ACC112 (cell line): ENCODE measurements around the gene STOML3.

Experiments used
- H2AFZ ChIP-seq: fragments of 200-600 bp; sonication (generic); one replicate; pipeline ENCODE4 v1.6.0; 2017; ENCODE audit warnings: antibody characterized with exemption, low read length; ENCODE audit not compliant: unreplicated experiment
- H3K27ac ChIP-seq: fragments of 200-600 bp; sonication (generic); 2 replicates; pipeline ENCODE4 v1.5.1; 2014; ENCODE audit warnings: low read depth, mild to moderate bottlenecking, antibody characterized with exemption, low read length, moderate library complexity
- H3K27me3 ChIP-seq: fragments of 200-600 bp; sonication (generic); 2 replicates; pipeline ENCODE4 v1.6.1; 2014; ENCODE audit warnings: mild to moderate bottlenecking, antibody characterized with exemption, low read length, moderate library complexity, mixed read lengths; ENCODE audit not compliant: insufficient read depth
- H3K36me3 ChIP-seq: fragments of 200-600 bp; sonication (generic); 2 replicates; pipeline ENCODE4 v1.6.1; 2016; ENCODE audit warnings: mild to moderate bottlenecking, antibody characterized with exemption, low read length, moderate library complexity, mixed read lengths; ENCODE audit not compliant: insufficient read depth
- H3K4me1 ChIP-seq: fragments of 200-600 bp; sonication (generic); one replicate; pipeline ENCODE4 v1.6.1; 2016; ENCODE audit warnings: low read length, mixed read lengths; ENCODE audit not compliant: insufficient read depth, unreplicated experiment, control insufficient read depth
- H3K4me3 ChIP-seq: fragments of 200-600 bp; sonication (generic); 2 replicates; pipeline ENCODE4 v1.5.1; 2014; ENCODE audit warnings: mild to moderate bottlenecking, low read depth, low read length
- H3K79me2 ChIP-seq: fragments of 200-600 bp; sonication (generic); one replicate; pipeline ENCODE4 v1.6.0; 2016; ENCODE audit warnings: low read length; ENCODE audit not compliant: control insufficient read depth, unreplicated experiment, insufficient read depth

The STOML3 gene

GRCh38 chr13:38990693-38991092 is at the start of gene STOML3:
TSS of gene STOML3 (minus strand) at chr13:38990831. CDS start at chr13:38990721, 110 bp downstream.
- H3K27ac ChIP-seq, result no peak within 1 kb of the TSS
- H3K4me1 ChIP-seq, result no peaks in the 10 kb centered on the region
- no peaks in the 10 kb centered on the region for H3K36me3 ChIP-seq
- no peak within 1 kb of the TSS for H3K4me3 ChIP-seq
- H2AFZ ChIP-seq, result peak within 1 kb of the TSS; percentile 18
- H3K27me3 ChIP-seq, result peaks cover 4% of the 10 kb centered on the region; the same call in 1 of the 2 replicates
- no peaks in the 10 kb centered on the region for H3K79me2 ChIP-seq

GRCh38 chr13:39040206-39040605 is 49.6 kb upstream of the STOML3 start:
- Histone ChIP-seq H3K79me2 (peaks cover 34% of the 10 kb centered on the region), H3K36me3 (no peaks in the 10 kb centered on the region), H3K4me1 (peaks cover 13% of the 10 kb centered on the region), H3K27ac (no peak overlapping the region), H3K27me3 (no peaks in the 10 kb centered on the region), H2AFZ (no peak overlapping the region), H3K4me3 (peak overlapping the region; percentile 26)

- Histone ChIP-seq H3K27ac (no peak overlapping the region), H2AFZ (peak overlapping the region; percentile 96), H3K79me2 (peaks cover 46% of the 10 kb centered on the region), H3K27me3 (no peaks in the 10 kb centered on the region), H3K4me1 (peaks cover 15% of the 10 kb centered on the region), H3K36me3 (no peaks in the 10 kb centered on the region), H3K4me3 (peak overlapping the region; percentile 95)
These were observed 48.4 kb upstream of the STOML3 start for GRCh38 chr13:39039041-39039440.

GRCh38 chr13:39038569-39039030 is 48.0 kb upstream of the STOML3 start:
- peaks cover 15% of the 10 kb centered on the region for H3K4me1 ChIP-seq
- H3K27ac ChIP-seq, result peak overlapping the region; percentile 62; the same call in 1 of the 2 replicates
- peak overlapping the region; percentile 95 for H3K4me3 ChIP-seq
- H3K36me3 ChIP-seq, result no peaks in the 10 kb centered on the region
- H3K79me2 ChIP-seq, result peaks cover 48% of the 10 kb centered on the region
- H2AFZ ChIP-seq, result peak overlapping the region; percentile 96
- no peaks in the 10 kb centered on the region for H3K27me3 ChIP-seq

- Histone ChIP-seq H3K36me3 (no peaks in the 10 kb centered on the region), H3K4me3 (peak within 1 kb of the TSS; percentile 95), H2AFZ (peak within 1 kb of the TSS; percentile 96), H3K27ac (peak within 1 kb of the TSS; percentile 62), H3K4me1 (peaks cover 15% of the 10 kb centered on the region), H3K79me2 (peaks cover 53% of the 10 kb centered on the region), H3K27me3 (no peaks in the 10 kb centered on the region)
These were observed 47.4 kb upstream of the STOML3 start, which contains the start of the genes NHLRC3 and PROSER1 for GRCh38 chr13:39037880-39038568. TSS of gene NHLRC3 (plus strand) at chr13:39038456. CDS start at chr13:39038640, 184 bp downstream. TSS of gene PROSER1 (minus strand) at chr13:39038089. CDS start at chr13:39037242, 847 bp downstream.

GRCh38 chr13:39037410-39037879 is 46.8 kb upstream of the STOML3 start:
- H3K79me2 ChIP-seq, result peaks cover 55% of the 10 kb centered on the region
- H3K4me3 ChIP-seq, result peak overlapping the region; percentile 95
- H3K36me3 ChIP-seq, result no peaks in the 10 kb centered on the region
- H3K27me3 ChIP-seq, result no peaks in the 10 kb centered on the region
- peak overlapping the region; percentile 62 for H3K27ac ChIP-seq
- H3K4me1 ChIP-seq, result peaks cover 15% of the 10 kb centered on the region
- H2AFZ ChIP-seq, result peak overlapping the region; percentile 20

GRCh38 chr13:39036212-39036611 is 45.6 kb upstream of the STOML3 start:
- peak overlapping the region; percentile 21 for H2AFZ ChIP-seq
- H3K4me3 ChIP-seq, result peak overlapping the region; percentile 95
- H3K36me3 ChIP-seq, result no peaks in the 10 kb centered on the region
- peaks cover 15% of the 10 kb centered on the region for H3K4me1 ChIP-seq
- H3K79me2 ChIP-seq, result peaks cover 53% of the 10 kb centered on the region
- H3K27me3 ChIP-seq, result no peaks in the 10 kb centered on the region
- H3K27ac ChIP-seq, result no peak overlapping the region

GRCh38 chr13:39035799-39036198 is 45.2 kb upstream of the STOML3 start:
- Histone ChIP-seq H3K79me2 (peaks cover 53% of the 10 kb centered on the region), H3K4me3 (peak overlapping the region; percentile 95), H3K27me3 (no peaks in the 10 kb centered on the region), H3K36me3 (no peaks in the 10 kb centered on the region), H2AFZ (no peak overlapping the region), H3K4me1 (peaks cover 14% of the 10 kb centered on the region), H3K27ac (no peak overlapping the region)

GRCh38 chr13:39035204-39035603 is 44.6 kb upstream of the STOML3 start:
- H3K4me3 ChIP-seq, result peak overlapping the region; percentile 95

GRCh38 chr13:39034085-39034484 is 43.5 kb upstream of the STOML3 start:
- no peaks in the 10 kb centered on the region for H3K27me3 ChIP-seq
- no peak overlapping the region for H3K27ac ChIP-seq
- peaks cover 53% of the 10 kb centered on the region for H3K79me2 ChIP-seq
- peaks cover 8% of the 10 kb centered on the region for H3K4me1 ChIP-seq
- H3K4me3 ChIP-seq, result no peak overlapping the region
- H3K36me3 ChIP-seq, result no peaks in the 10 kb centered on the region
- no peak overlapping the region for H2AFZ ChIP-seq

More at GRCh38 chr13:39035204-39035603, 44.6 kb upstream of the STOML3 start:
- no peak overlapping the region for H2AFZ ChIP-seq
- no peaks in the 10 kb centered on the region for H3K36me3 ChIP-seq
- H3K27ac ChIP-seq, result no peak overlapping the region
- peaks cover 53% of the 10 kb centered on the region for H3K79me2 ChIP-seq
- peaks cover 8% of the 10 kb centered on the region for H3K4me1 ChIP-seq
- H3K27me3 ChIP-seq, result no peaks in the 10 kb centered on the region

GRCh38 chr13:39032150-39032549 is 41.5 kb upstream of the STOML3 start:
- H3K79me2 ChIP-seq, result peaks cover 40% of the 10 kb centered on the region
- peaks cover 8% of the 10 kb centered on the region for H3K4me1 ChIP-seq
- H3K27me3 ChIP-seq, result no peaks in the 10 kb centered on the region
- H3K4me3 ChIP-seq, result no peak overlapping the region
- H3K36me3 ChIP-seq, result no peaks in the 10 kb centered on the region
- no peak overlapping the region for H3K27ac ChIP-seq
- H2AFZ ChIP-seq, result no peak overlapping the region
